GM19023 (cell line): ENCODE measurements around the gene FBXO31.

Experiments
- ATAC-seq: cut with Tn5 transposase; IDR thresholded peaks from one replicate; pipeline ENCODE4 v1.9.1; 2021; ENCODE audit warnings: mild to moderate bottlenecking, moderate library complexity; ENCODE audit not compliant: unreplicated experiment

FBXO31 gene

GRCh38 chr16:87316923-87317749, 66.4 kb downstream of the FBXO31 start, which contains the start of gene C16orf95:
TSS of gene C16orf95 (minus strand) at chr16:87317392. CDS start at chr16:87317242, 150 bp downstream.
- peak; percentile 94 for ATAC-seq

GRCh38 chr16:87316450-87316922, 67.1 kb downstream of the FBXO31 start:
- ATAC-seq, result no peak

GRCh38 chr16:87314990-87315420, 68.6 kb downstream of the FBXO31 start:
- no peak for ATAC-seq

GRCh38 chr16:87312008-87312407, 71.6 kb downstream of the FBXO31 start:
- ATAC-seq, result no peak

GRCh38 chr16:87311387-87311786, 72.2 kb downstream of the FBXO31 start:
- no peak for ATAC-seq

GRCh38 chr16:87310610-87311009, 73.0 kb downstream of the FBXO31 start:
- ATAC-seq, result no peak

GRCh38 chr16:87309620-87310525, 73.7 kb downstream of the FBXO31 start:
- no peak for ATAC-seq

- ATAC-seq, result no peak
Measured at GRCh38 chr16:87308826-87309225, 74.8 kb downstream of the FBXO31 start.

- no peak for ATAC-seq
Measured at GRCh38 chr16:87306516-87306915, 77.1 kb downstream of the FBXO31 start.

GRCh38 chr16:87305505-87306391, 77.8 kb downstream of the FBXO31 start:
- ATAC-seq, result no peak

GRCh38 chr16:87304951-87305350, 78.6 kb downstream of the FBXO31 start:
- no peak for ATAC-seq

GRCh38 chr16:87303962-87304521, 79.5 kb downstream of the FBXO31 start:
- ATAC-seq, result no peak

GRCh38 chr16:87303431-87303930, 80.1 kb downstream of the FBXO31 start:
- no peak for ATAC-seq

GRCh38 chr16:87298857-87299465, 84.6 kb downstream of the FBXO31 start:
- no peak for ATAC-seq

GRCh38 chr16:87297918-87298631, 85.5 kb downstream of the FBXO31 start:
- ATAC-seq, result no peak

GRCh38 chr16:87297407-87297806, 86.2 kb downstream of the FBXO31 start:
- no peak for ATAC-seq

GRCh38 chr16:87295661-87296531, 87.7 kb downstream of the FBXO31 start:
- no peak for ATAC-seq

- ATAC-seq, result no peak
Measured at GRCh38 chr16:87295259-87295658, 88.3 kb downstream of the FBXO31 start.
